ENCODE measurements around the gene BMERB1.
"Not testable (repeated sequence)": the region's sequence is repeated elsewhere in the genome, so short reads cannot be mapped to it uniquely, and the experiment has no call there.

The BMERB1 gene

GRCh38 chr16:15571557-15571956, 137.2 kb downstream of the BMERB1 start:
- DNase-seq, result no peak

- no peak for DNase-seq
Observed at GRCh38 chr16:15572329-15573001, 138.1 kb downstream of the BMERB1 start.

GRCh38 chr16:15573274-15573895, 139.0 kb downstream of the BMERB1 start:
- no peak for DNase-seq

- not testable (repeated sequence) for DNase-seq
Observed at GRCh38 chr16:15573896-15574613, 139.7 kb downstream of the BMERB1 start.

- no peak for DNase-seq
Observed at GRCh38 chr16:15574614-15574948, 140.2 kb downstream of the BMERB1 start.

- DNase-seq, result no peak
Observed at GRCh38 chr16:15575293-15576049, 141.1 kb downstream of the BMERB1 start.

- no peak for DNase-seq
Observed at GRCh38 chr16:15576960-15577958, 142.9 kb downstream of the BMERB1 start.

GRCh38 chr16:15578824-15579223, 144.4 kb downstream of the BMERB1 start:
- no peak for DNase-seq

- no peak for DNase-seq
Observed at GRCh38 chr16:15581127-15581815, 146.9 kb downstream of the BMERB1 start.

GRCh38 chr16:15583526-15583925, 149.1 kb downstream of the BMERB1 start:
- DNase-seq, result no peak

GRCh38 chr16:15585956-15586355, 151.6 kb downstream of the BMERB1 start:
- DNase-seq, result no peak

- DNase-seq, result no peak
Observed at GRCh38 chr16:15586716-15587115, 152.3 kb downstream of the BMERB1 start.

- DNase-seq, result no peak
Observed at GRCh38 chr16:15587152-15587825, 152.9 kb downstream of the BMERB1 start.

- DNase-seq, result no peak
Observed at GRCh38 chr16:15592324-15592723, 157.9 kb downstream of the BMERB1 start.

GRCh38 chr16:15593235-15593634, 158.8 kb downstream of the BMERB1 start:
- DNase-seq, result no peak

GRCh38 chr16:15594711-15595320, 160.4 kb downstream of the BMERB1 start:
- DNase-seq, result no peak

GRCh38 chr16:15597135-15597534, 162.7 kb downstream of the BMERB1 start:
- DNase-seq, result no peak

GRCh38 chr16:15597822-15598647, 163.6 kb downstream of the BMERB1 start:
- no peak for DNase-seq

- DNase-seq, result no peak
Observed at GRCh38 chr16:15598648-15599190, 164.3 kb downstream of the BMERB1 start.

Measured in DMS 273 treated with DMSO at 0.1 percent for 48 hours (cell line).